Endothelial cell of umbilical vein (primary cell): ENCODE data around the gene PAK4. TPM values are rescaled to one million over a fixed set of nuclear protein-coding genes. Genes with fewer than 3 reads are reported as not detected.

Experiments used
- BruUV-seq: library from RNA; stranded (reverse); fragments of 400-500 nt; replicated peaks from 2 replicates; lab custom pipeline; 2021; lab: Mats Ljungman, UMichigan
- CTCF ChIA-PET: fragments of 300-600, 350-600 bp; sonication (Branson Sonifier 250); formaldehyde crosslinking; loops from one replicate; lab custom pipeline; 2021; ENCODE audit warnings: antibody characterized with exemption, inconsistent platforms; lab: Charles Lee
- POLR2A ChIA-PET: fragments of 300-600, 350-600 bp; sonication (Branson Sonifier 250); formaldehyde crosslinking; loops from one replicate; lab custom pipeline; 2021; ENCODE audit warnings: antibody characterized with exemption, inconsistent platforms; lab: Charles Lee
- DNase-seq: peaks from one replicate; pipeline ENCODE4 v3.0.0-alpha.2; 2011; ENCODE audit warnings: low read depth, low spot score
- FAIRE-seq: peaks from 2 replicates; lab custom pipeline; 2011; peaks lifted over from hg19 to GRCh38; lab: Jason Lieb, UNC
- H2AFZ ChIP-seq: 2 replicates; pipeline ENCODE4 v1.6.0; 2012; ENCODE audit warnings: low read depth, low read length, control low read depth, inconsistent platforms
- H3K27ac ChIP-seq: 2 replicates; pipeline ENCODE4 v1.5.1; 2011; ENCODE audit warnings: low read depth, mild to moderate bottlenecking, control low read depth, low read length, moderate library complexity; ENCODE audit not compliant: insufficient read depth
- H3K27me3 ChIP-seq, 2 experiments: 2 replicates each; pipeline versions ENCODE4 v1.6.0 to v1.6.1; 2011; ENCODE audit warnings: low read length in 2 of 2, mixed read lengths in 1 of 2; ENCODE audit not compliant: control insufficient read depth in 2 of 2, insufficient read depth in 2 of 2
- H3K36me3 ChIP-seq, 2 experiments: 2 replicates in 1 of 2; 3 replicates in 1 of 2; pipeline ENCODE4 v1.5.1; 2011; ENCODE audit warnings: low read length in 2 of 2, mild to moderate bottlenecking in 1 of 2, moderate library complexity in 1 of 2; ENCODE audit not compliant: control insufficient read depth in 2 of 2, insufficient read depth in 2 of 2; ENCODE audit errors: extremely low read depth in 1 of 2
- H3K4me1 ChIP-seq: 3 replicates; pipeline ENCODE4 v1.5.1; 2011; ENCODE audit warnings: mild to moderate bottlenecking, low read length; ENCODE audit not compliant: control insufficient read depth, insufficient read depth; ENCODE audit errors: extremely low read depth
- H3K4me2 ChIP-seq: 2 replicates; pipeline ENCODE4 v1.6.1; 2011; ENCODE audit warnings: low read length, control low read depth, mixed read lengths; ENCODE audit not compliant: insufficient read depth
- H3K4me3 ChIP-seq, 3 experiments: fragments of 200-600 bp in 1 of 3; sonication (generic), shearing (Covaris generic) in 1 of 3; replicated peaks in 1 of 3; 2 replicates each; pipeline ENCODE4 v1.5.1; 2011 to 2016; ENCODE audit warnings: control low read depth in 3 of 3, low read length in 3 of 3, mild to moderate bottlenecking in 2 of 3, inconsistent platforms in 1 of 3, low read depth in 1 of 3, moderate library complexity in 1 of 3; ENCODE audit not compliant: insufficient read depth in 1 of 3
- H3K79me2 ChIP-seq: 2 replicates; pipeline ENCODE4 v1.6.0; 2012; ENCODE audit warnings: low read length, inconsistent platforms; ENCODE audit not compliant: control insufficient read depth, insufficient read depth
- H3K9ac ChIP-seq: replicated peaks from 2 replicates; pipeline ENCODE3; 2011; ENCODE audit warnings: low read length, control low read depth; ENCODE audit not compliant: insufficient read depth; ENCODE audit errors: extremely low read depth
- H3K9me1 ChIP-seq: replicated peaks from 3 replicates; pipeline ENCODE4 v1.6.0; 2011; ENCODE audit warnings: mild to moderate bottlenecking, low read length; ENCODE audit not compliant: control insufficient read depth, insufficient read depth; ENCODE audit errors: extremely low read depth
- H3K9me3 ChIP-seq: replicated peaks from 2 replicates; pipeline ENCODE4 v1.5.1; 2012; ENCODE audit warnings: low read length, inconsistent platforms; ENCODE audit not compliant: control insufficient read depth, insufficient read depth
- H4K20me1 ChIP-seq: replicated peaks from 2 replicates; pipeline ENCODE3; 2011; ENCODE audit warnings: mild to moderate bottlenecking, low read length; ENCODE audit not compliant: control insufficient read depth, insufficient read depth; ENCODE audit errors: extremely low read depth
- CTCF ChIP-seq, 2 donors: IDR thresholded peaks; 1 replicate in 1 of 2; 2 replicates in 1 of 2; pipeline ENCODE4 v1.5.1; 2011; ENCODE audit warnings: low read length in 2 of 2, mild to moderate bottlenecking in 2 of 2, moderate library complexity in 2 of 2, control low read depth in 1 of 2, inconsistent platforms in 1 of 2, low read depth in 1 of 2; ENCODE audit not compliant: insufficient read depth in 1 of 2; ENCODE audit errors: extremely low read depth in 1 of 2
- EZH2 ChIP-seq: IDR thresholded peaks from 2 replicates; pipeline ENCODE4 v1.6.1; 2012; ENCODE audit warnings: borderline replicate concordance, low read depth, mild to moderate bottlenecking, moderate library complexity, low read length, inconsistent platforms; ENCODE audit not compliant: severe bottlenecking
- FOS ChIP-seq: IDR thresholded peaks from 2 replicates; pipeline ENCODE4 v1.6.1; 2011; ENCODE audit warnings: mild to moderate bottlenecking, low read length, moderate library complexity, borderline replicate concordance; ENCODE audit not compliant: insufficient read depth
- GATA2 ChIP-seq: IDR thresholded peaks from 2 replicates; pipeline ENCODE4 v1.7.0; 2011; ENCODE audit warnings: low read depth, mild to moderate bottlenecking, moderate library complexity, mixed read lengths, low read length; ENCODE audit not compliant: insufficient read length, insufficient read depth
- JUN ChIP-seq: IDR thresholded peaks from 2 replicates; pipeline ENCODE4 v1.6.1; 2011; ENCODE audit warnings: borderline replicate concordance, low read depth; ENCODE audit not compliant: insufficient read length, insufficient read depth
- MAX ChIP-seq: IDR thresholded peaks from 2 replicates; pipeline ENCODE4 v1.6.1; 2011; ENCODE audit not compliant: insufficient read depth, insufficient read length
- MYC ChIP-seq: IDR thresholded peaks from one replicate; pipeline ENCODE4 v1.6.1; 2011; ENCODE audit warnings: mild to moderate bottlenecking, low read depth, low read length
- POLR2A ChIP-seq: IDR thresholded peaks from 2 replicates; pipeline ENCODE4 v1.6.1; 2012; ENCODE audit warnings: low read depth, mild to moderate bottlenecking, control low read depth, low read length
- POLR2AphosphoS5 ChIP-seq: IDR thresholded peaks from 2 replicates; pipeline ENCODE4 v1.6.1; 2012; ENCODE audit warnings: low read depth, mild to moderate bottlenecking, control low read depth, low read length, moderate library complexity; ENCODE audit not compliant: insufficient read depth
- dilution Hi-C: fragments of 300-500 bp; cut with MboI; formaldehyde crosslinking; loops from one replicate; pipeline ENCODE4 v1.15.0; 2019; ENCODE audit warnings: low sequenced_read_pairs; ENCODE audit not compliant: extremely low pct_ligation_motif_present
- intact Hi-C: fragments of 100-400 bp; cut with micrococcal nuclease; formaldehyde crosslinking; loops from one replicate; pipeline ENCODE4 v1.10.0; 2022
- polyA plus RNA-seq, 4 experiments: library from polyadenylated mRNA; depleted of rRNA in 3 of 4; stranded (reverse) in 3 of 4; unstranded in 1 of 4; fragments of >200 nt; gene quantifications; 2 replicates each; pipeline versions ENCODE4 v1.2.1 to v1.2.3, GENCODE V29; 2011 to 2012; ENCODE audit warnings: missing spikeins in 1 of 4
- total RNA-seq: library from RNA; stranded (reverse); gene quantifications from 2 replicates; pipeline ENCODE4 v1.2.3, GENCODE V29; 2021

PAK4 gene
- total and polyA plus RNA-seq, 2 donors (not counting 3 experiments of a cell fraction or from before 2014, with no cell fraction given): 39.8 to 55.4 TPM

- no peak for FAIRE-seq
- TF ChIP-seq EZH2 (no peak), CTCF (IDR thresholded peaks at IDR 0.05; ENCODE audit: extremely low read depth in 1 of 2, insufficient read depth in 1 of 2, low read depth in 1 of 2, low read length in 2 of 2) (no peak), JUN (no peak), MAX (no peak)
- Histone ChIP-seq H3K4me2 (no peak overlapping the region), H3K4me3 (no peak overlapping the region), H3K9me3 (no peaks in the 10 kb centered on the region), H3K27ac (no peak overlapping the region), H3K79me2 (no peaks in the 10 kb centered on the region), H3K4me1 (no peaks in the 10 kb centered on the region), H4K20me1 (no peaks in the 10 kb centered on the region), H3K27me3 (peaks cover 28 to 32% of the 10 kb centered on the region in 2 experiments), H3K36me3 (no peaks in the 10 kb centered on the region), H3K9ac (no peak overlapping the region), H3K9me1 (no peaks in the 10 kb centered on the region), H2AFZ (no peak overlapping the region)
- no peak for DNase-seq
- BruUV-seq: no TSS peak
- ChIA-PET POLR2A (no interaction called here), CTCF (no interaction called here)
- dilution Hi-C loops (no loop called here), intact Hi-C loops (loop anchor here (5.0 kb wide), 1 partner anchor 143 kb away; no protein-coding TSS in a partner anchor)
Observed at GRCh38 chr19:39195755-39196154, 70.2 kb downstream of the PAK4 start.

- FAIRE-seq (no peak), DNase-seq (no peak)
- no peaks in the 10 kb centered on the region for H3K79me2 ChIP-seq
- H4K20me1 ChIP-seq: no peaks in the 10 kb centered on the region
- ChIA-PET POLR2A (no interaction called here), CTCF (interaction anchor here (1.1 kb wide), 1 partner anchor 132 kb away, joined by 3 read pairs; no protein-coding TSS in a partner anchor)
- H3K27me3 ChIP-seq: peaks cover 30 to 31% of the 10 kb centered on the region in 2 experiments
- H3K4me3 ChIP-seq: no peak overlapping the region
- no peak overlapping the region for H3K9ac ChIP-seq
- no peak for TF ChIP-seq MYC
- no peak for TF ChIP-seq FOS
- no peak for TF ChIP-seq JUN
- no peak for TF ChIP-seq GATA2
- no peak for TF ChIP-seq POLR2AphosphoS5
- TF ChIP-seq EZH2: no peak
- no peak for TF ChIP-seq CTCF (IDR thresholded peaks at IDR 0.05; ENCODE audit: extremely low read depth in 1 of 2, insufficient read depth in 1 of 2, low read depth in 1 of 2, low read length in 2 of 2)
- TF ChIP-seq POLR2A: no peak
- no peak for TF ChIP-seq MAX
- BruUV-seq: no TSS peak
- H3K36me3 ChIP-seq: no peaks in the 10 kb centered on the region
- H3K4me1 ChIP-seq: no peaks in the 10 kb centered on the region
- no peaks in the 10 kb centered on the region for H3K9me1 ChIP-seq
- H3K9me3 ChIP-seq: no peaks in the 10 kb centered on the region
- H2AFZ ChIP-seq: no peak overlapping the region
- dilution Hi-C loops (no loop called here), intact Hi-C loops (loop anchor here (5.0 kb wide), 1 partner anchor 144 kb away; no protein-coding TSS in a partner anchor)
- H3K4me2 ChIP-seq: no peak overlapping the region
- no peak overlapping the region for H3K27ac ChIP-seq
Observed at GRCh38 chr19:39196320-39196719, 70.7 kb downstream of the PAK4 start.
